GM19438 (cell line): Measurements from ENCODE around the gene HTR2A.
A peak's percentile ranks its signal among the peaks of the same experiment; 100 is the strongest.
"Not testable (repeated sequence)": the region's sequence is repeated elsewhere in the genome, so short reads cannot be mapped to it uniquely, and the experiment has no call there.

ENCODE experiments used
- ATAC-seq: cut with Tn5 transposase; IDR thresholded peaks from one replicate; pipeline ENCODE4 v1.9.1; 2021; ENCODE audit warnings: low read depth; ENCODE audit not compliant: unreplicated experiment

The HTR2A gene

GRCh38 chr13:46816371-46816770 lies 80.5 kb downstream of the HTR2A start:
- ATAC-seq, result no peak

- no peak for ATAC-seq
These were observed 84.5 kb downstream of the HTR2A start for GRCh38 chr13:46812301-46812797.

- no peak for ATAC-seq
These were observed 86.4 kb downstream of the HTR2A start for GRCh38 chr13:46810440-46810839.

- ATAC-seq, result not testable (repeated sequence)
These were observed 91.9 kb downstream of the HTR2A start for GRCh38 chr13:46804921-46805320.

- no peak for ATAC-seq
These were observed 92.5 kb downstream of the HTR2A start for GRCh38 chr13:46804391-46804815.

GRCh38 chr13:46803586-46803985 lies 93.3 kb downstream of the HTR2A start:
- ATAC-seq, result no peak

- ATAC-seq, result no peak
These were observed 95.0 kb downstream of the HTR2A start for GRCh38 chr13:46801858-46802257.

- no peak for ATAC-seq
These were observed 97.7 kb downstream of the HTR2A start for GRCh38 chr13:46799139-46799538.

- ATAC-seq, result no peak
These were observed 99.2 kb downstream of the HTR2A start for GRCh38 chr13:46797501-46798237.

GRCh38 chr13:46796515-46797474 lies 100.1 kb downstream of the HTR2A start, which contains the start of gene ESD:
Gene ESD (minus strand): TSS chr13:46797161. CDS start chr13:46791413, 5,748 bp downstream.
- peak; percentile 89 for ATAC-seq

GRCh38 chr13:46796129-46796514 lies 100.7 kb downstream of the HTR2A start:
- ATAC-seq, result no peak

- no peak for ATAC-seq
These were observed 101.5 kb downstream of the HTR2A start for GRCh38 chr13:46795321-46795720.

GRCh38 chr13:46783504-46783903 lies 113.3 kb downstream of the HTR2A start:
- no peak for ATAC-seq

GRCh38 chr13:46782691-46783090 lies 114.2 kb downstream of the HTR2A start:
- ATAC-seq, result no peak

GRCh38 chr13:46782066-46782465 lies 114.8 kb downstream of the HTR2A start:
- ATAC-seq, result no peak
